SJCRH30 (cell line): ENCODE results near the gene MPG. TPM values are rescaled to one million over a fixed set of nuclear protein-coding genes. Genes with fewer than 3 reads are reported as not detected.
A peak's percentile ranks its signal among the peaks of the same experiment; 100 is the strongest.

Experiments
- DNase-seq, 2 experiments: peaks; one replicate each; pipeline ENCODE4 v3.0.0-alpha.2; 2015 to 2020
- H3K27ac ChIP-seq: fragments of 250-450 bp; sonication (Bioruptor Pico); 2 replicates; pipeline ENCODE4 v1.5.1; 2020; ENCODE audit warnings: mild to moderate bottlenecking, moderate library complexity
- H3K27me3 ChIP-seq: fragments of 250-450 bp; sonication (Bioruptor Pico); 2 replicates; pipeline ENCODE4 v1.5.1; 2020; ENCODE audit warnings: mild to moderate bottlenecking, moderate library complexity
- H3K36me3 ChIP-seq: fragments of 250-450 bp; sonication (Bioruptor Pico); 2 replicates; pipeline ENCODE4 v1.5.1; 2020; ENCODE audit warnings: mild to moderate bottlenecking, moderate library complexity
- H3K4me1 ChIP-seq: fragments of 250-450 bp; sonication (Bioruptor Pico); 2 replicates; pipeline ENCODE4 v1.5.1; 2020; ENCODE audit warnings: mild to moderate bottlenecking, moderate library complexity
- H3K4me3 ChIP-seq: fragments of 250-450 bp; sonication (Bioruptor Pico); 2 replicates; pipeline ENCODE4 v1.5.1; 2020; ENCODE audit warnings: mild to moderate bottlenecking, moderate library complexity
- H3K9me3 ChIP-seq: fragments of 250-450 bp; sonication (Bioruptor Pico); replicated peaks from 2 replicates; pipeline ENCODE4 v1.5.1; 2020; ENCODE audit warnings: mild to moderate bottlenecking, moderate library complexity
- total RNA-seq: library from RNA; depleted of rRNA; stranded (reverse); fragments of >200 nt; shearing (Covaris generic); gene quantifications from 2 replicates; pipeline ENCODE4 v1.2.3, GENCODE V29; 2014

Gene MPG
- total RNA-seq, 1 experiment from 2014 or later, result 37.8 TPM

DNA sequence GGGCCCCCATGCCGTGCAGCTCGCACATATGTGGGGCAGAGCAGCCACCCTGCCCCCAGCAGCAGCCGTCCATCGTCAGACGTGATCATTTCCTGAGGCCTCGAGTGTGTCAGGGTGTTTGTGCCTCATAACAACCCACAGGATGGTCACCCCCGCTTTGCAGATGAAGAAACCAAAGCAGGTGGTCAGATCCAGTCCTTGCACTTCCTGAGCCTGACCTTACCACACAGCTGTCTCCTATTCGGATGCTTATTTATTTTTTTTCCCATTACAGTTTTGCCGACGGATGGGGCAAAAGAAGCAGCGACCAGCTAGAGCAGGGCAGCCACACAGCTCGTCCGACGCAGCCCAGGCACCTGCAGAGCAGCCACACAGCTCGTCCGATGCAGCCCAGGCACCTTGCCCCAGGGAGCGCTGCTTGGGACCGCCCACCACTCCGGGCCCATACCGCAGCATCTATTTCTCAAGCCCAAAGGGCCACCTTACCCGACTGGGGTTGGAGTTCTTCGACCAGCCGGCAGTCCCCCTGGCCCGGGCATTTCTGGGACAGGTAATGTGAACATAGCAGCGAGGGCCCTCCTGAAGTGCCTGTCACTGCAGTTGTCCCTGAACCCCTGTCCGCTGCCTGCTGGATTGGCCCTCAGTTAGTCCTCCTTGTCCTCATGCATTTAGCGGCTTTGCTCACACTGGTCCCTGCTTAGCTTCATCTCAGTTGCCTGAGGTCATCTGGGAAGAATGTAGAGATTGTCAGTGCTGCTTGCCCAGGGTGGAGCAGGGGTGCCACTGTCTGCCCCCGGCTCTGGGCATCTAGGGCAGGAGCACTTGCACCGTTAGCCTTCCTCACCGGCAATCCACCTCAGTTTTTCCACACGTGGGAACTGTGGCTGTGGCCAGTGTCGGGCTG is 1.4 kb downstream of the MPG start:
- H3K27me3 ChIP-seq, result no peaks in the 10 kb centered on the region
- peak overlapping the region; percentile 75 for H3K4me3 ChIP-seq
- peaks cover 6% of the 10 kb centered on the region; the same call in 1 of the 2 replicates for H3K36me3 ChIP-seq
- peaks cover 56% of the 10 kb centered on the region for H3K4me1 ChIP-seq
- peak overlapping the region; percentile 44 for H3K27ac ChIP-seq
- H3K9me3 ChIP-seq, result no peaks in the 10 kb centered on the region
- peak; percentile 62 to 79 for DNase-seq

DNA sequence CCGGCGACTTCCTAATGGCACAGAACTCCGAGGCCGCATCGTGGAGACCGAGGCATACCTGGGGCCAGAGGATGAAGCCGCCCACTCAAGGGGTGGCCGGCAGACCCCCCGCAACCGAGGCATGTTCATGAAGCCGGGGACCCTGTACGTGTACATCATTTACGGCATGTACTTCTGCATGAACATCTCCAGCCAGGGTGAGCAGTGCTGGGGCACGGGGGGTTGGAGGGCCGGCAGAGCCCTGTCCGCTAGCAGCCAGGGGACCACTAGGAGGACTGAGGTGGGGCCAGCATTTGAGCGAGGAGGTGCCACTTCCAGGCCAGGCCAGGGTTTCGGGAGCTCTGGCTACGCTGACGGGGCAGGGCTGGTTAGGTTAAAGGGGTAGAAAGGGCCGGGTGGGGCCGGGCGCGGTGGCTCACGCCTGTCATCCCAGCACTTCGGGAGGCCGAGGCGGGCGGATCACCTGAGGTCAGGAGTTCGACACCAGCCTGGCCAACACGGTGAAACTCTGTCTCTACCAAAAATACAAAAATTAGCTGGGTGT is 5.1 kb downstream of the MPG start:
- H3K4me3 ChIP-seq, result no peak overlapping the region
- DNase-seq, result no peak
- H3K9me3 ChIP-seq, result no peaks in the 10 kb centered on the region
- peaks cover 56% of the 10 kb centered on the region for H3K4me1 ChIP-seq
- no peak overlapping the region for H3K27ac ChIP-seq
- no peaks in the 10 kb centered on the region for H3K27me3 ChIP-seq
- peaks cover 6% of the 10 kb centered on the region; the same call in 1 of the 2 replicates for H3K36me3 ChIP-seq

DNA sequence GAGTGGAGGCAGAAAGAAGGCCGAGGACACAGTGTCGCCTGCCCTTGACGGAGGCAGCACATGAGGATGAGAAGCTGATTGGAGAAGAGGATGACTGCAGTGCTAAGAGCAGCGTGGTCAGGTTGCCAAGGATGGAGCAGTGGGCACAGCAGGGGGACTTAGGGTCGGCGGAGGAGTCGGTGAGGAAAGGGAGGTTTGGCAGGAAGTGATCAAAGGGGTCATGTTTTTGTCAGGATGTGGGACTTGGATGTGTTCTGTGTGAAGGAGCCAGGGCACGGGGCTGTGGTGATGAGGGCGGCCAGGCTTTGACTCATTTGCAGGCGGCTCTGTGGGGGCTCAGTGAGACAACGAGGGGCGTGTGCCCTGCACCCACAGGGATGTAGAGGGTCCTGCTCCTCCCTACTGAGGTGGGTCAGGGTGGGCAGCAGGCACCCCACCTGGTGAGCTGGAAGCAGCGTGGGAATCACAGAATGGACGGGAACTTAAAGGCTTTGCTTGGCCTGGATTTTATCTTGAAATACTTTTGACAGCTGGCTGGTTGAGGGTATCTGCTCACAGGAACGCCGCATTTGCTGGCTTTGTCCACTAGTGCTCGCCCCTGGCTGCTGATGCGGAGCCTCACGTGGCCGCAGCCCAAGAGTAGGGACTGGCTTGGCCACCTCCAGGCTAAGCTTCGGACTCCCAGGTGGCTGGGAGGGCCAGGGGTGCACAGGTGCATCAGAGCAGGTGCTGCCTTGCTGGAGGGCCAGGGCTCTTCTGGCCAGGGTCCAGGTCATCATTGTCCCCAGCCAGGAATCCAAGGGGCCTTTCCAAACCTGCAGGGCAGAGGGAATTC is 6.0 kb downstream of the MPG start:
- DNase-seq, result peak; percentile 50 to 57
- Histone ChIP-seq H3K9me3 (no peaks in the 10 kb centered on the region), H3K27me3 (no peaks in the 10 kb centered on the region), H3K4me1 (peaks cover 51% of the 10 kb centered on the region), H3K4me3 (no peak overlapping the region), H3K36me3 (peaks cover 6% of the 10 kb centered on the region; the same call in 1 of the 2 replicates), H3K27ac (peak overlapping the region; percentile 72)

DNA sequence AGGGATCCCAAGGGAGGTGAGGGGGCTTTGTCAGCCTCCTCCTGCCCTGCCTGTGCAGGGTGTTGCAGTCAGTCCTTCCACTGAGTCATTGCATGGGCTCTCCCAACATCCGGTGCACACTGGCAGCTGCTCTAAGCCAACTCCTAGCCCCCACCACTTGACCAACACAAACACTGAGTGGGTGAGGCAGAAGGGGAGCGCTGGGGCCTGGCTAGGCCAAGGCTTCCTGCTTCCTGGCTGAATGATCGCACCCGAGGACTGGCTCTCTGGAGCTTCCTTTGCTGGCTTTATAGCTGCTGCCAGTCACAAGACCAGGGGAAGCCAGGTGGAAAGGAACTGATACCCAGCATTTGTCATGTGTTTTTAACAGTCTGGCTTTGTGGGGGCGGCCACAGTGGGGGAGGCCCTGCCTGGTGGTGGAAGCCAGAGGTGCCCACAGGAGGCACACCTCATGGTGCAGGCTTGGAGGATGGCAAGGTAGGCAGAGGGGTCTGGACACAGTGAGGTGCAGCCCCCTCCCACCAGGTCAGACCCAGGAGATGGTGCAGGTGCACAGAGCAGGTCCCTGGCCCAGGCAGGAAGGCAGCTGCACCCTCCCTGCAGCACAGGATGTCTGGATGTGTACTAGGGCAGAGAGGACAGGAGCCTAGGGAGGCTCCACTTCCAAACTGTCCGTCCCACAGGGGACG is 6.8 kb downstream of the MPG start:
- Histone ChIP-seq H3K9me3 (no peaks in the 10 kb centered on the region), H3K4me1 (peaks cover 42% of the 10 kb centered on the region), H3K4me3 (no peak overlapping the region), H3K36me3 (peaks cover 4% of the 10 kb centered on the region; the same call in 1 of the 2 replicates), H3K27ac (peak overlapping the region; percentile 72), H3K27me3 (no peaks in the 10 kb centered on the region)
- DNase-seq, result peak; percentile 93

DNA sequence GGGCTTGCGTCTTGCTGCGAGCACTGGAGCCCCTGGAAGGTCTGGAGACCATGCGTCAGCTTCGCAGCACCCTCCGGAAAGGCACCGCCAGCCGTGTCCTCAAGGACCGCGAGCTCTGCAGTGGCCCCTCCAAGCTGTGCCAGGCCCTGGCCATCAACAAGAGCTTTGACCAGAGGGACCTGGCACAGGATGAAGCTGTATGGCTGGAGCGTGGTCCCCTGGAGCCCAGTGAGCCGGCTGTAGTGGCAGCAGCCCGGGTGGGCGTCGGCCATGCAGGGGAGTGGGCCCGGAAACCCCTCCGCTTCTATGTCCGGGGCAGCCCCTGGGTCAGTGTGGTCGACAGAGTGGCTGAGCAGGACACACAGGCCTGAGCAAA is 7.4 kb downstream of the MPG start:
- Histone ChIP-seq H3K36me3 (peaks cover under 1% of the 10 kb centered on the region; the same call in 1 of the 2 replicates), H3K27me3 (no peaks in the 10 kb centered on the region), H3K4me1 (peaks cover 40% of the 10 kb centered on the region), H3K4me3 (no peak overlapping the region), H3K9me3 (no peaks in the 10 kb centered on the region), H3K27ac (peak overlapping the region; percentile 72; the same call in 1 of the 2 replicates)
- DNase-seq, result no peak

DNA sequence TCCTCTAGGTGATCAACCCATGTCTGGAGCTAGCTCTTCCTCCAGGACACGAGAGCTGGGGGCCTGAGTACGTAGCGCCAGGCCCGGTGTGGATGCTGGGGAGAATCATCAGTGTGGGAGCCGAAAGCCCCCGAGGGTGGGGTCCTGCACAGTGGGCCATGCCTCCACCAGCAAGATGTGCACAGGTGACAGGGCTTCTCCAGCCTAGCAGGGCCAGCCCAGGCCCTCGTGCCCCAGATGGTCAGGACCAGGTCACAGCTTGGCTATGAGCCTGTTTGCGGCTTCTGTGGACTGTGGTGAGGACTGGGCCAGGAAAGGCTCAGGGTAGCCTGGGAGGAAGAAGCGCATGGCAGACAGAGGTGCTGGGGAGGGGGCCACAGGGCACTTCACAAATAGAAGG is 7.8 kb downstream of the MPG start:
- Histone ChIP-seq H3K27me3 (no peaks in the 10 kb centered on the region), H3K27ac (no peak overlapping the region; the same call in 1 of the 2 replicates), H3K9me3 (no peaks in the 10 kb centered on the region), H3K36me3 (no peaks in the 10 kb centered on the region; the same call in 1 of the 2 replicates), H3K4me1 (peaks cover 40% of the 10 kb centered on the region), H3K4me3 (no peak overlapping the region)
- no peak for DNase-seq

DNA sequence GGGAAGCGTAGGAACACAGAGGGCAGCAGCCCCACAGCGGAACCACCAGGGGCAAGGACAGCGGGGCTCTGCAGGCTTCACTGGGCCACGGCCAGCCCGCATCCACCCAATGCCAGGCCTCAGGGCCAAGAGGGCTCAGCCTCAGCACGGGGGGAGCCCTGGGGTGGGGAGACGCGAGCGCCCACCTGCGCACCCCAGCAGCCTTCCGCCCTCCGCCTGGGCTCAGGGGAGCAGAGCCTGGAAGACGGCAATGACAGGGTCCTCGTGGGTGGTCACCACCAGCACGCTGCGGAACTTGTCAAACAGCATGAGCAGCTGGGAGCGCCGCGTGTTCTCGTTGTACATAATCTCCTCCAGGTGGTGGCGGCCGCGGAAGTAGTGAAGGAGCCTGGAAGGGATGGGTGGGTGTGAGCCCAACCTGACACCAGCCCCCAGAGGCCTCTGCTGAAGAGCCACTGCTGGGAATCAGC is 8.5 kb downstream of the MPG start:
- Histone ChIP-seq H3K4me3 (no peak overlapping the region), H3K36me3 (no peaks in the 10 kb centered on the region; the same call in 1 of the 2 replicates), H3K27ac (peak overlapping the region; percentile 23; the same call in 1 of the 2 replicates), H3K9me3 (no peaks in the 10 kb centered on the region), H3K4me1 (peaks cover 40% of the 10 kb centered on the region), H3K27me3 (no peaks in the 10 kb centered on the region)
- DNase-seq, result peak; percentile 86 to 89

DNA sequence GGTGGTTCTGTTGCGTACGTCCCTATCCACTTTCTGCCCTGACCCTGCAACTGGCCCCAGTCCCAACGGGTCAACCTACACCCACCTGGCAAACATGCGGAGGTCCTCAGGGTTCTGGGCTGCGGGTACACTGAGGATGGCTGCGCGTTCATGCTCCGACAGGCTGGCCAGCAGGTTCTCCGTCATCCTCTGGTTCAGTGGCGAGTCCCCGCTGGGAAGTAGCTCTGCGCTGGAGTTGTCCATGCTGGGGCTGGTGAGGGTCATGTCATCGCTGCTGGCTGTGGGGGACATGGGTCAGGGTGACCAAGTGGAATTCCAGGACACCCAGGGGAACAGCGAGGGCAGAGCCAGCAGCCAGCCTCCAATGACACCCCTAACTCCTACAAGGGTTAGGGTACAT is 10.6 kb downstream of the MPG start:
- no peak overlapping the region for H3K27ac ChIP-seq
- no peaks in the 10 kb centered on the region; the same call in 1 of the 2 replicates for H3K36me3 ChIP-seq
- H3K27me3 ChIP-seq, result no peaks in the 10 kb centered on the region
- no peak for DNase-seq
- no peaks in the 10 kb centered on the region for H3K9me3 ChIP-seq
- H3K4me3 ChIP-seq, result no peak overlapping the region
- peaks cover 41% of the 10 kb centered on the region for H3K4me1 ChIP-seq

DNA sequence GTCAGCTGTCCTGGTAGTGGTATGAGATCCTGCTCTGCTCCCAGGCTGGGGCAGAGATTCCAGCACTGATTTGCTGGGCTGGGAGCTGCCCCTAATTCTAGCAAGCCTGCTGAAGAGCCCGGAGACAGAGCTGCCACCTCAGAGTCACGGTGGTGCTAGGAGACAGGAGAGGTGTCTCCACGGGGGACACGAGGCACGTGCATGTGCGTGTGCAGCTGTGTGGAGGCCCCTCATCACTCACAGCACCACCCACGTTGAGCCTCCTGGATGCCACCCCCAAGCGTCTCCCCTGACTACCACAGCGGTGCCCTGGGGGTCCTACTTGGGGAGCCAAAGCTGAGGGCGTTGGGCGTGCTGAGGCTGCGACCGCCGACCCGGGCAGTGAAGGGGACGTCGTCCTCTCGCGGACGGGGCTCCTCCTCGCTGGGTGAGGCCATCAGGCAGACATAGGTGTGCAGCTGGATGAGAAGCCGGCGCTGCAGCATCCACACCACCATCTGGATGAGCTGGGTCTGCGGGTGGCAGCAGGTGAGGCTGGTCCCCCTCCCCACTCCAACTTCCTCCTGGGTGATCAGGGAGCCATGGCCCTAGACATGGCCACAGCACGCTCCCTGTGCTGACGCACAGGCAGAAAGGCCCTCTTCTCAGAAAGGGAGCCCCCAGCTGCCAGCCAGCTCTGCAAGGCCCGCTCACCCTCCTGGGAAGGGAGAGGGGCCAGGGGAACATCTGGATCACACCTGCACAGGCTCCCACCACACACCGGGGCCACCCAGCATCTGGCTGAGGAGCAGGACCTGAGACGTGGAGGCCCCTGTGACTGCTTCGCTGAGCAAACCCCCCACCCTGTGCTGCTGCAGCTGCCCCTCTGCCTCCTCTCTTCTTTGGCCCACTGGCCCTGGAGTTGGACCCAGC is 11.6 kb downstream of the MPG start:
- H3K36me3 ChIP-seq, result no peaks in the 10 kb centered on the region; the same call in 1 of the 2 replicates
- H3K27me3 ChIP-seq, result no peaks in the 10 kb centered on the region
- H3K27ac ChIP-seq, result no peak overlapping the region
- H3K4me3 ChIP-seq, result no peak overlapping the region
- peaks cover 31% of the 10 kb centered on the region for H3K4me1 ChIP-seq
- H3K9me3 ChIP-seq, result no peaks in the 10 kb centered on the region
- DNase-seq, result no peak

DNA sequence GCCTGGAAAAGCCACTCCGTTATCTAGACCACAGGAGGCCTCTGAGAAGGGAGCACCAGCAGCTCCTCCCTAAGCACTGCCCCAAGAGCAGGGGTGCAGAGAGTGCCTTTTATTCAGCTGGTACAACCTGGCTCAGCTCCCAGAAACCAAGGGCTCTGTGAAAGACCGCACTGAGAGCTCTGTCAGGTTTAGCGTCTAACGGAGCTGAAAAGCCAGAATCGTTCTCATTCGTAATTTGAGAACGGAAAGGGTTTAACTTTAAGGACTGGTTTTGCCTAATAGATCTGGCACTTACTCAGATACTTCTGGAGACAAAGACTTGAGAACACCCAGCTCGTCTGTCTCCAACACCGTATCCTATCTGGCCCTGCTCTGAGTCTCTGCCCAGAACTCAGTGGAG is 13.5 kb downstream of the MPG start:
- H3K9me3 ChIP-seq, result no peaks in the 10 kb centered on the region
- no peak overlapping the region for H3K27ac ChIP-seq
- no peaks in the 10 kb centered on the region for H3K27me3 ChIP-seq
- H3K4me1 ChIP-seq, result peaks cover 14% of the 10 kb centered on the region
- DNase-seq, result peak; percentile 59 to 76
- no peak overlapping the region for H3K4me3 ChIP-seq
- no peaks in the 10 kb centered on the region; the same call in 1 of the 2 replicates for H3K36me3 ChIP-seq

DNA sequence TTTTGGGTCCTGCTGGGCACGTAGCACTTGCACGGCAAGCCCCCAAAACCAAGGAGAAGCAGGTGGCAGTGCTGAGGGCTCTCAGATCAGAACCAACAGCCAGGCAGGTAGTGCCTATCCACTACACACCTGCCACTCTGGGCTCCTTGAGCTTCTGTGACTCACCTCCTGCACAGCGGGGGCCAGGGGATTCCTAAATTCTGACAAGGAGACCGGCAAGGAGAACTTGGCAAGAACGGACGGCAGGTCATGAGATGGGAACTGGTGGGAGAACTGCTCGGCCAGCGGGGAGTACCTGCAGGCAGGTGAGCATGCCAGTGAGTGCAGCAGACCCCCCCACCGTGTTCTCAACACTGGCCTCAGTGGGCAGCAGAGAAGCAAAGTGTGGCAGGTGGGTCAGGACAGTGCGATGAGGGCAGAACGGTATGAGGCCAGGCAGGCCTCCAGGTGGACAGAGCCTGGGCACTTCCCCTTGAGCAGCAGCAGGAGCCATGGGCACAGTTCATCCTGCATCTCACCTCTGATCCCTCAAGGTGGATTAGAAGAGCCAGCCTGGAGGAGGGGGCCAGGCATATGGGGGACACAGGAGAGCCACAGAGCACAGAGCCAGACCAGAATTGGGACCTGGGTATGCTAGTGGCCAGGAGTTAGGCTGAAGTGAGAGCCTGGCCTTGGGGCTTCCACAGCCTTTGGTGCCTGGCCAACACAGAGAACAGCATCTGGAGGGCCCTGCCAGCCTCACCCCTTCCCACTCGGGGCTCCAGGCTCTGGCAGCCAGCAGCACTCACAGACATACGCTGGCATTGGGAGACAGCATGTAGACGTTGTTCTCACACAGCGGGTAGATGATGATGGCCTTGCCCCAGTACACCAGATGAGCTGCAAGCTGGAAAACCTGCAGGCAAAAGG is 14.7 kb downstream of the MPG start:
- H3K27me3 ChIP-seq, result no peaks in the 10 kb centered on the region
- no peak for DNase-seq
- H3K27ac ChIP-seq, result no peak overlapping the region
- H3K4me3 ChIP-seq, result no peak overlapping the region
- H3K36me3 ChIP-seq, result no peaks in the 10 kb centered on the region; the same call in 1 of the 2 replicates
- no peaks in the 10 kb centered on the region for H3K9me3 ChIP-seq
- H3K4me1 ChIP-seq, result peaks cover 7% of the 10 kb centered on the region; the same call in 1 of the 2 replicates

DNA sequence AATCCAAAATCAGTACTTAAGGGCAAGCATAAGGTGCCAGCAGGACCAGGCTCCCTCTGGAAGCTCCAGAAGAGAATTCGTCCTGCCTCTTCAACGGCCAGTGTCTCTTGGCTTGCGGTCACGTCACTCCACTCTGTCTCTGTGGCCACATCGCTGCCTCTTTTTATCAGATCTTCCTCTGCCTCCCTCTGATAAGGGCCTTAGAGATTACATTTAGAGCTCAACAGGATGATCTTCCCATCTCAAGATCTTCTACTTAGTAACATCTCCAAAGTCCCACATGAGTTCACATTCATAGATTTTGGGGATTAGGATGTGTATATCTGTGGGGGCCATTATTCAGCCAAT is 16.9 kb downstream of the MPG start:
- Histone ChIP-seq H3K9me3 (no peaks in the 10 kb centered on the region), H3K36me3 (peaks cover 4% of the 10 kb centered on the region; the same call in 1 of the 2 replicates), H3K4me1 (peaks cover 7% of the 10 kb centered on the region; the same call in 1 of the 2 replicates), H3K27ac (no peak overlapping the region), H3K27me3 (no peaks in the 10 kb centered on the region), H3K4me3 (no peak overlapping the region)
- no peak for DNase-seq
